SK-N-MC (cell line): ENCODE measurements around the gene ZFYVE28.
"Not testable (repeated sequence)": the region's sequence is repeated elsewhere in the genome, so short reads cannot be mapped to it uniquely, and the experiment has no call there.

Source experiments
- DNase-seq: peaks from one replicate; pipeline ENCODE4 v3.0.0-alpha.2; 2011; ENCODE audit warnings: low read depth, low spot score
- H3K27ac ChIP-seq: fragments of 200-600 bp; sonication (generic); 2 replicates; pipeline ENCODE4 v1.5.1; 2016; ENCODE audit warnings: mixed run types
- H3K36me3 ChIP-seq: fragments of 200-600 bp; sonication (generic); 2 replicates; pipeline ENCODE4 v1.6.1; 2017; ENCODE audit warnings: antibody characterized with exemption, low read length, mixed read lengths; ENCODE audit not compliant: insufficient read depth
- H3K4me3 ChIP-seq: fragments of 200-600 bp; sonication (generic); 2 replicates; pipeline ENCODE4 v1.5.1; 2016
- H3K9ac ChIP-seq: fragments of 200-600 bp; sonication (generic); 2 replicates; pipeline ENCODE4 v1.8.0; 2017; ENCODE audit warnings: mixed run types, mixed read lengths; ENCODE audit not compliant: insufficient read length
- H3K9me3 ChIP-seq: fragments of 200-600 bp; sonication (generic); 2 replicates; pipeline ENCODE4 v1.6.1; 2017; ENCODE audit warnings: low read depth, mild to moderate bottlenecking, antibody characterized with exemption, low read length, moderate library complexity, mixed read lengths
- EZH2 ChIP-seq: fragments of 200-600 bp; sonication (generic); IDR thresholded peaks from one replicate; pipeline ENCODE4 v1.6.1; 2017; ENCODE audit warnings: antibody characterized with exemption
- FOXP2 ChIP-seq: optimal IDR thresholded peaks from 2 replicates; pipeline ENCODE3; 2011; ENCODE audit warnings: mild to moderate bottlenecking, moderate library complexity; ENCODE audit not compliant: insufficient read depth; ENCODE audit errors: extremely low read length, control extremely low read depth
- POLR2AphosphoS5 ChIP-seq: IDR thresholded peaks from 2 replicates; pipeline ENCODE4 v1.6.1; 2012; ENCODE audit warnings: mild to moderate bottlenecking, low read depth, low read length, borderline replicate concordance

ZFYVE28 gene

DNA sequence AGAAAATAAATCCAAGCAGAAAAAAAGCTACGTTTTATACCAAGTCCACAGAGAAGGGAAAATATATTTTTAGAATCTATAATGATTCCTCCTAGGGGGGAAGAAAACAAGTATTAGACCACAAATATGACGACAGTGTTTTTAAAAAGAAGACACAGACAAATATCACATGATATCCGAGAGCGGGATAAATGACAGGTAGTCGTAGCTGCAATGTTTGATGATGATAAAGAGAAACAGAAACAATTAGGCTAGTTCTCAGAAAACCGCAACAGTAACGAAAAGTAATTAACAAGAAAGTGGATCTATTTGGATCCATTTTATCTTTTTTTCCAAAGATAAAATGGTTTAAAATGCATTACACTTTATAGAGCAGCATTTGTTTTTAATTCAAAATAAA, 177.4 kb downstream of the ZFYVE28 start:
- TF ChIP-seq EZH2 (no peak), POLR2AphosphoS5 (no peak), FOXP2 (no peak)

DNA sequence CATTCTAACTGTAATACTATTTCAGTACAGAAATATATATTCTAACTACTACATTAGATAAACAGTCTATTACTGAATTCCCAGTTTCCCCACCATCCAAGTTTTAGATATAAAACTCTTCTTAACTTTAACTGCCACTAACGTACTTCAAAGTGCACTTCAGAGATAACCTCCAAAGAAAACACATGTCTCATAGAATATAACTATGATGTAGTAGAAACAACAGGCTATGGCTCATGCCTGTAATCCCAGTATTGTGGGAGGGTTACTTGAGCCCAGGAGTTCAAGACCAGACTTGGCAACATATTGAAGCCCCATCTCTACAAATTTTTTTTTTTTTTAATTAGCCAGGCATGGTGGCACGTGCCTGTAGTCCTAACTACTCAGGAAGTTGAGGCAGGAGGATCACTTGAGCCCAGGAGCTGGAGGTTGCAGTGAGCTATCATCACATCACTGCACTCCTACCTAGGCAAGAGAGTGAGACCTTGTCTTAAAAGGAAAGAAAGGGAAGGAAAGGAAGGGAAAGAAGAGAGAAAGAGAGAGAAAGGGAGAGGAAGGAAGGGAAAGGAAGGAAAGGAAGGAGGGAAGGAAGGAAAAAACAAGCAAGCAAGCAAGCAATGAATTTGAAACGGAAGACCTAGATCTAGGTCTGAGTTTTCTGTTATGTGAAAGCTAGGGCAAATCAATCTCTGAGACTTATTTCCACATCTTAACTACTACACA, 181.3 kb downstream of the ZFYVE28 start:
- Histone ChIP-seq H3K9me3 (no peaks in the 10 kb centered on the region), H3K4me3 (no peak overlapping the region), H3K36me3 (peaks cover 59% of the 10 kb centered on the region), H3K27ac (no peak overlapping the region), H3K9ac (no peak overlapping the region)
- no peak for DNase-seq
- TF ChIP-seq POLR2AphosphoS5 (no peak), EZH2 (no peak), FOXP2 (no peak)

More for the DNA sequence above, 177.4 kb downstream of the ZFYVE28 start:
- H3K27ac ChIP-seq, result no peak overlapping the region
- peaks cover 36% of the 10 kb centered on the region for H3K36me3 ChIP-seq
- peak overlapping the region; percentile 74 for H3K9ac ChIP-seq
- no peak for DNase-seq
- peak overlapping the region; percentile 87 for H3K4me3 ChIP-seq
- H3K9me3 ChIP-seq, result no peaks in the 10 kb centered on the region

DNA sequence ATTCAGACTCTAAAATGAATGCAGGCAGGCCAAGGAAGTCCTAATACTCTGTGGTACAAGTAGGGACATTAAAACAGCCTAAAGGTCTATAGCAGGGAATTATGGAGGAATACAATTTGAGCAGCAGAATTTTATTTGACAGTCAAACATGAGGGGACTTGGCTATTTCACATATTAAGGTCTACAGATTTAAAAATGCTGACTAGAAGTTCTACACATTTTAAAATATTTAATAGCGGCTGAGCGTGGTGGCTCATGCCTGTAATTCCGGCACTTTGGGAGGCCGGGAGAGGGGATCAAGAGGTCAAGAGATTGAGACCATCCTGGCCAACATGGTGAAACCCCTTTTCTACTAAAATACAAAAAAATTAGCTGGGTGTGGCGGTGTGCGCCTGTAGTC, 187.4 kb downstream of the ZFYVE28 start:
- Histone ChIP-seq H3K9me3 (no peaks in the 10 kb centered on the region), H3K4me3 (no peak overlapping the region), H3K36me3 (peaks cover 34% of the 10 kb centered on the region), H3K27ac (0 out of 2 replicates have a peak overlapping the region, but pooled peaks have one; percentile 4), H3K9ac (no peak overlapping the region)
- no peak for DNase-seq
- no peak for TF ChIP-seq FOXP2
- no peak for TF ChIP-seq POLR2AphosphoS5
- no peak for TF ChIP-seq EZH2

DNA sequence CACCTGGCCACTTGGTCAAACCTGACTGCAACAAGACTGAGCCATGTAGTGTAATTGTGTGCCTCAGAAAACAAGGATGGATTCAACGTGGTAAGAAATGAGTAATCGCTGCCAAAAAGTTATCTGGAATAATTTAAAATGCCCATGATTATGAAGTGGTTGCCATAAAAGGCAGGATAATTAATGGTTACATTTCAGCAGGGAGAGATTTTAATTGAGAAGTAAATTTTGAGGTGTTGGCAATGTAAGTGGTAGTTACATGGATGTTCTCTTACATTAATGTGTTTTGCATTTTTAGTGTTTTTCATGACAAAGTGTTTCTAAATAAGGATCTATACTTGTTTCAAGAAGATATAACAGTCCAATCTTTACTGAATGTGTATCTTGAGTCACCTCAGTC, 192.2 kb downstream of the ZFYVE28 start:
- Histone ChIP-seq H3K9me3 (no peaks in the 10 kb centered on the region), H3K27ac (no peak overlapping the region), H3K4me3 (no peak overlapping the region), H3K9ac (no peak overlapping the region), H3K36me3 (peaks cover 16% of the 10 kb centered on the region)
- no peak for DNase-seq
- no peak for TF ChIP-seq FOXP2
- TF ChIP-seq EZH2, result no peak
- no peak for TF ChIP-seq POLR2AphosphoS5

DNA sequence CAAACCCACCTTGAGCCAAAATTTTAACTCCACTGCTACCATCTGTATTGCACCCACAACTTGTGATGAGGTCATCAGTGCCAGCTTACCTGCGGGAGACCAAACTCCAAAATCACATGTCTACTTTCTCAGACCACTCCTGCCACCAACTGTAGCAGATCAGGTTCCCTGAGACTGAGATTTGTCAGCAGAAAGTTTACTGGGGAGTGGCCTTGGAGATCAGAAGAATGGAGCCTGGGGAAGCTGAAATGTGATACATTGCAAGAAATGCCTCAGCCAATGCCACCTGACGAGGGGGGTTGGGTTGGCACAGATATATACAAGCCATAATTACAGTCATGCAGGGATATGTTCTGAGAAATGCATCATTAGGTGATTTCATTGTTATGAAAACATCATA, 195.6 kb downstream of the ZFYVE28 start:
- Histone ChIP-seq H3K36me3 (peaks cover 9% of the 10 kb centered on the region; the same call in 1 of the 2 replicates), H3K4me3 (no peak overlapping the region), H3K9ac (no peak overlapping the region), H3K9me3 (no peaks in the 10 kb centered on the region), H3K27ac (no peak overlapping the region)
- TF ChIP-seq POLR2AphosphoS5 (no peak), FOXP2 (no peak), EZH2 (no peak)
- DNase-seq, result no peak

DNA sequence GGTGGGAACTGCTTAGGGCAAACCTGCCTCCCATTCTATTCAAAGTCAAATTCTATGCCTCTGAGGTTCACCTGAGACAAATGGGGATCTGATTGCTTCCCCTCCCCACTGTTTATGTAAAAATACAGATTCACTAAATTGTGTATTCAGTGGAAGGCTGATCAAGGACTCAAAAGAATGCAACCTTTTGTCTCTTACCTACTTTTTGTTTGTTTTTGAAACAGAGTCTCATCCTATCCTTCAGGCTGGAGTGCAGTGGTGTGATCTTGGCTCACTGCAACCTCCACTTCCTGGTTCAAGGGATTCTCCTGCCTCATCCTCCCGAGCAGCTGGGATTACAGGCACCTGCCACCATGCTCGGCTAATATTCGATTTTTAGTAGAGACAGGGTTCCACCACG, 197.1 kb downstream of the ZFYVE28 start:
- H3K27ac ChIP-seq, DNase-seq, H3K9ac ChIP-seq, H3K4me3 ChIP-seq, H3K9me3 ChIP-seq, H3K36me3 ChIP-seq: not testable (repeated sequence)

DNA sequence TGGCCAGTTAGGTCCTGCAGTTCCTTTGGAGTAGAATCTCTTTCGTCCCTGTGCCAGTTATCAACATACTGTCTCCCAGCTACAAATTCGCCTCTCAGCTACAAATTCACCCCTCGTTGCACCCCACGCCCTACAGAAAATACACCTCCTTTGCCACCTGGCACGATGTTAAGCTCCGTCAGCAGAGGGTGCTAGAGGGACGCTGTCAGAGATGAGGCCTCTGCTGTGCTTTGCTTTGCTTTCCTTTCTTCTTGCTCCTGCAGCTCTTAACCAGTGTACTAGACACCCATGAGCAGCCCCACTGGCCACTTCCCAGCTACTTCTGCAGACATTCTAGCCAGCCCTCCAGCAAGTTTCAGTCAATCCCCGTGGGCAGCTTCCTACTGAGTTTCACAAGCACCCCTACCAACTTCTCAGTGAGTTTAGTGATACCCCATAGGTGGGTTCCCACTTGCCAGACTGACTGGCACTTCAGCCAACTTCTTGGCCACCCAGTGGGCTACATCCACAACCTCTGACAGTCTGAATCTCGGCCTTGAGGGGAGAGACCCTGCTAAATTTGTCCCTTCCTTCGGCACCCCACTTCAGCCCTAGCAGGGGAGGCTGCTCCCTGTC, 198.3 kb downstream of the ZFYVE28 start:
- peak; percentile 26 for DNase-seq
- no peak for TF ChIP-seq POLR2AphosphoS5
- no peak for TF ChIP-seq EZH2
- TF ChIP-seq FOXP2, result no peak
- Histone ChIP-seq H3K9me3 (no peaks in the 10 kb centered on the region), H3K4me3 (no peak overlapping the region), H3K27ac (0 out of 2 replicates have a peak overlapping the region, but pooled peaks have one; percentile 30), H3K9ac (no peak overlapping the region), H3K36me3 (peaks cover 9% of the 10 kb centered on the region; the same call in 1 of the 2 replicates)
